K562 (cell line): Measurements from ENCODE around the gene SCYL1. TPM values are rescaled to one million over a fixed set of nuclear protein-coding genes. Genes with fewer than 3 reads are reported as not detected.
A peak's percentile ranks its signal among the peaks of the same experiment; 100 is the strongest.

Experiments used
- ARID4B ChIP-seq: sonication (generic); formaldehyde crosslinking; IDR thresholded peaks from 2 replicates; pipeline ENCODE4 v1.8.0; 2022; ENCODE audit warnings: mild to moderate bottlenecking, missing genetic modification reagents
- BACH1 ChIP-seq: fragments of 200-800 bp; sonication (Bioruptor generic); IDR thresholded peaks from 2 replicates; pipeline ENCODE4 v1.6.1; 2016; ENCODE audit warnings: missing genetic modification characterization, missing compliant biosample characterization
- CREB3L1 ChIP-seq: fragments of 450-650 bp; IDR thresholded peaks from 2 replicates; pipeline ENCODE4 v1.6.1; 2014; ENCODE audit warnings: low read depth, mild to moderate bottlenecking, moderate library complexity, borderline replicate concordance
- E2F6 ChIP-seq, 2 experiments: IDR thresholded peaks; 2 replicates each; pipeline ENCODE4 v1.6.1; 2011; ENCODE audit warnings: borderline replicate concordance in 1 of 2, control low read depth in 1 of 2, low read depth in 1 of 2, low read length in 1 of 2, mild to moderate bottlenecking in 1 of 2, mixed read lengths in 1 of 2, moderate library complexity in 1 of 2; ENCODE audit not compliant: insufficient read depth in 1 of 2, insufficient read length in 1 of 2, poor library complexity in 1 of 2, severe bottlenecking in 1 of 2; ENCODE audit errors: extremely low read depth in 1 of 2
- NR1H2 ChIP-seq: sonication (generic); formaldehyde crosslinking; IDR thresholded peaks from 2 replicates; pipeline ENCODE4 v1.4.0; 2020; ENCODE audit warnings: mild to moderate bottlenecking, missing genetic modification reagents
- RBFOX2 ChIP-seq: fragments of 200-400 bp; formaldehyde crosslinking; IDR thresholded peaks from 2 replicates; pipeline ENCODE4 v1.6.1; 2017; ENCODE audit warnings: low read depth, mild to moderate bottlenecking, low read length, moderate library complexity
- TRIM28 ChIP-seq: fragments of 450-650 bp; IDR thresholded peaks from 2 replicates; pipeline ENCODE4 v1.6.1; 2017
- ZNF124 ChIP-seq: sonication (generic); formaldehyde crosslinking; IDR thresholded peaks from 2 replicates; pipeline ENCODE4 v1.8.1; 2022; ENCODE audit warnings: missing genetic modification reagents
- ZNF143 ChIP-seq: sonication (generic); formaldehyde crosslinking; IDR thresholded peaks from 2 replicates; pipeline ENCODE4 v1.9.0; 2022; ENCODE audit warnings: mild to moderate bottlenecking, missing genetic modification reagents
- ZNF316 ChIP-seq: fragments of 450-650 bp; IDR thresholded peaks from 2 replicates; pipeline ENCODE4 v1.6.1; 2016
- ZNF431 ChIP-seq: sonication (generic); formaldehyde crosslinking; IDR thresholded peaks from 2 replicates; pipeline ENCODE4 v1.8.0; 2022; ENCODE audit warnings: mild to moderate bottlenecking, missing genetic modification reagents
- ZNF551 ChIP-seq: fragments of 250-450 bp; sonication (Bioruptor Pico); IDR thresholded peaks from 2 replicates; pipeline ENCODE4 v1.5.0; 2021; ENCODE audit warnings: mild to moderate bottlenecking, moderate library complexity
- ZNF696 ChIP-seq: fragments of 250-450 bp; sonication (Bioruptor Pico); conservative IDR thresholded peaks from 2 replicates; pipeline ENCODE4 v1.4.0; 2020; ENCODE audit warnings: mild to moderate bottlenecking, moderate library complexity
- polyA plus RNA-seq, 8 experiments: library from polyadenylated mRNA; depleted of rRNA in 4 of 8; stranded (reverse) in 5 of 8; unstranded in 3 of 8; fragments of >200 nt; fragmentation: Nextera tagmentation in 2 of 8; fragmentation: Illumina TruSeq in 1 of 8; extraction: Ambion mirVana in 2 of 8; extraction: Trizol in 1 of 8; gene quantifications; 2 replicates each; pipeline versions ENCODE4 v1.2.1 to v1.2.3, GENCODE V29; 2011 to 2014; ENCODE audit warnings: inconsistent platforms in 1 of 8, missing spikeins in 1 of 8
- total RNA-seq, 7 experiments: library from RNA; depleted of rRNA in 6 of 7; stranded (reverse); fragments of >200 nt in 6 of 7; fragmentation: Illumina TruSeq in 2 of 7; extraction: Trizol in 2 of 7; gene quantifications; 2 replicates each; pipeline versions ENCODE4 v1.2.1 to v1.2.3, GENCODE V29; 2011 to 2021; ENCODE audit warnings: low replicate concordance in 1 of 7
- TF ChIP-seq, protein P1 (sequence below): fragments of 250-450 bp; sonication (Bioruptor Pico); IDR thresholded peaks from 2 replicates; pipeline ENCODE4 v1.5.0; 2022; ENCODE audit warnings: mild to moderate bottlenecking
- TF ChIP-seq, protein P2 (sequence below): fragments of 450-650 bp; formaldehyde crosslinking; conservative IDR thresholded peaks from 2 replicates; pipeline ENCODE4 v1.4.0; 2022; ENCODE audit warnings: mild to moderate bottlenecking, missing genetic modification characterization
- TF ChIP-seq, protein P3 (sequence below): fragments of 250-450 bp; sonication (Bioruptor Pico); IDR thresholded peaks from 2 replicates; pipeline ENCODE4 v1.5.0; 2020; ENCODE audit warnings: mild to moderate bottlenecking, borderline replicate concordance

Gene SCYL1
- total and polyA plus RNA-seq, 9 of the 15 experiments (the other 6 are each of a cell fraction or from before 2014, with no cell fraction given) = 1.9 to 145 (median 57.6) TPM

DNA sequence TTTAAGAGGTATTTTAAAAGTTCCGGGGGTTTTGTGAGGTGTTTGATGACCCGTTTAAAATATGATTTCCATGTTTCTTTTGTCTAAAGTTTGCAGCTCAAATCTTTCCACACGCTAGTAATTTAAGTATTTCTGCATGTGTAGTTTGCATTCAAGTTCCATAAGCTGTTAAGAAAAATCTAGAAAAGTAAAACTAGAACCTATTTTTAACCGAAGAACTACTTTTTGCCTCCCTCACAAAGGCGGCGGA is 26.2 kb upstream of the SCYL1 start (continued):
- TF ChIP-seq CREB3L1 (peak; percentile 62; the same call in 1 of the 2 replicates), ZNF551 (CRISPR knock-in tag) (no peak), ZNF124 (CRISPR knock-in tag) (no peak), NR1H2 (CRISPR knock-in tag) (no peak), ZNF696 (no peak), ZNF431 (CRISPR knock-in tag) (no peak), ZNF316 (no peak), BACH1 (peak; percentile 18), ZNF143 (CRISPR knock-in tag) (no peak), RBFOX2 (no peak), E2F6 (IDR thresholded peaks at IDR 0.05; ENCODE audit: borderline replicate concordance in 1 of 2, extremely low read depth in 1 of 2, insufficient read depth in 1 of 2, insufficient read length in 1 of 2, low read depth in 1 of 2, low read length in 1 of 2, poor library complexity in 1 of 2, severe bottlenecking in 1 of 2) (no peak), TRIM28 (0 out of 2 replicates have a peak, but pooled peaks have one; percentile 27), ARID4B (CRISPR knock-in tag) (no peak)
- TF ChIP-seq, protein P1, sequence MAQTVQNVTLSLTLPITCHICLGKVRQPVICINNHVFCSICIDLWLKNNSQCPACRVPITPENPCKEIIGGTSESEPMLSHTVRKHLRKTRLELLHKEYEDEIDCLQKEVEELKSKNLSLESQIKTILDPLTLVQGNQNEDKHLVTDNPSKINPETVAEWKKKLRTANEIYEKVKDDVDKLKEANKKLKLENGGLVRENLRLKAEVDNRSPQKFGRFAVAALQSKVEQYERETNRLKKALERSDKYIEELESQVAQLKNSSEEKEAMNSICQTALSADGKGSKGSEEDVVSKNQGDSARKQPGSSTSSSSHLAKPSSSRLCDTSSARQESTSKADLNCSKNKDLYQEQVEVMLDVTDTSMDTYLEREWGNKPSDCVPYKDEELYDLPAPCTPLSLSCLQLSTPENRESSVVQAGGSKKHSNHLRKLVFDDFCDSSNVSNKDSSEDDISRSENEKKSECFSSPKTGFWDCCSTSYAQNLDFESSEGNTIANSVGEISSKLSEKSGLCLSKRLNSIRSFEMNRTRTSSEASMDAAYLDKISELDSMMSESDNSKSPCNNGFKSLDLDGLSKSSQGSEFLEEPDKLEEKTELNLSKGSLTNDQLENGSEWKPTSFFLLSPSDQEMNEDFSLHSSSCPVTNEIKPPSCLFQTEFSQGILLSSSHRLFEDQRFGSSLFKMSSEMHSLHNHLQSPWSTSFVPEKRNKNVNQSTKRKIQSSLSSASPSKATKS (CRISPR knock-in tag) = no peak
- TF ChIP-seq, protein P2, sequence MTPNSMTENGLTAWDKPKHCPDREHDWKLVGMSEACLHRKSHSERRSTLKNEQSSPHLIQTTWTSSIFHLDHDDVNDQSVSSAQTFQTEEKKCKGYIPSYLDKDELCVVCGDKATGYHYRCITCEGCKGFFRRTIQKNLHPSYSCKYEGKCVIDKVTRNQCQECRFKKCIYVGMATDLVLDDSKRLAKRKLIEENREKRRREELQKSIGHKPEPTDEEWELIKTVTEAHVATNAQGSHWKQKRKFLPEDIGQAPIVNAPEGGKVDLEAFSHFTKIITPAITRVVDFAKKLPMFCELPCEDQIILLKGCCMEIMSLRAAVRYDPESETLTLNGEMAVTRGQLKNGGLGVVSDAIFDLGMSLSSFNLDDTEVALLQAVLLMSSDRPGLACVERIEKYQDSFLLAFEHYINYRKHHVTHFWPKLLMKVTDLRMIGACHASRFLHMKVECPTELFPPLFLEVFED = no peak
- TF ChIP-seq, protein P3, sequence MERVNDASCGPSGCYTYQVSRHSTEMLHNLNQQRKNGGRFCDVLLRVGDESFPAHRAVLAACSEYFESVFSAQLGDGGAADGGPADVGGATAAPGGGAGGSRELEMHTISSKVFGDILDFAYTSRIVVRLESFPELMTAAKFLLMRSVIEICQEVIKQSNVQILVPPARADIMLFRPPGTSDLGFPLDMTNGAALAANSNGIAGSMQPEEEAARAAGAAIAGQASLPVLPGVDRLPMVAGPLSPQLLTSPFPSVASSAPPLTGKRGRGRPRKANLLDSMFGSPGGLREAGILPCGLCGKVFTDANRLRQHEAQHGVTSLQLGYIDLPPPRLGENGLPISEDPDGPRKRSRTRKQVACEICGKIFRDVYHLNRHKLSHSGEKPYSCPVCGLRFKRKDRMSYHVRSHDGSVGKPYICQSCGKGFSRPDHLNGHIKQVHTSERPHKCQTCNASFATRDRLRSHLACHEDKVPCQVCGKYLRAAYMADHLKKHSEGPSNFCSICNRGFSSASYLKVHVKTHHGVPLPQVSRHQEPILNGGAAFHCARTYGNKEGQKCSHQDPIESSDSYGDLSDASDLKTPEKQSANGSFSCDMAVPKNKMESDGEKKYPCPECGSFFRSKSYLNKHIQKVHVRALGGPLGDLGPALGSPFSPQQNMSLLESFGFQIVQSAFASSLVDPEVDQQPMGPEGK (CRISPR knock-in tag) = no peak
